MM.1S (cell line): ENCODE measurements around the gene FHIT.
"Not testable (repeated sequence)": the region's sequence is repeated elsewhere in the genome, so short reads cannot be mapped to it uniquely, and the experiment has no call there.

Experiments used
- DNase-seq: peaks from one replicate; pipeline ENCODE4 v3.0.0-alpha.2; 2015
- H2AFZ ChIP-seq: fragments of 300-600 bp; sonication (generic); 2 replicates; pipeline ENCODE4 v1.6.0; 2016; ENCODE audit warnings: antibody characterized with exemption, low read length
- H3F3A ChIP-seq: fragments of 300-600 bp; sonication (generic); 2 replicates; pipeline ENCODE4 v1.6.1; 2016; ENCODE audit warnings: mild to moderate bottlenecking, antibody characterized with exemption, low read length, moderate library complexity, mixed read lengths; ENCODE audit not compliant: insufficient read depth
- H3K27ac ChIP-seq: fragments of 300-600 bp; sonication (generic); 2 replicates; pipeline ENCODE4 v1.5.1; 2016; ENCODE audit warnings: mild to moderate bottlenecking, low read length
- H3K27me3 ChIP-seq: fragments of 300-600 bp; sonication (generic); replicated peaks from 2 replicates; pipeline ENCODE4 v1.6.0; 2016; ENCODE audit warnings: low read length; ENCODE audit not compliant: insufficient read depth
- H3K36me3 ChIP-seq: fragments of 300-600 bp; sonication (generic); replicated peaks from 2 replicates; pipeline ENCODE4 v1.6.1; 2016; ENCODE audit warnings: mild to moderate bottlenecking, low read length, mixed read lengths; ENCODE audit not compliant: insufficient read depth
- H3K4me1 ChIP-seq: fragments of 300-600 bp; sonication (generic); 2 replicates; pipeline ENCODE4 v1.6.1; 2016; ENCODE audit warnings: low read length, mixed read lengths
- H3K4me2 ChIP-seq: fragments of 300-600 bp; sonication (generic); 2 replicates; pipeline ENCODE4 v1.6.0; 2016; ENCODE audit warnings: low read depth, low read length
- H3K4me3 ChIP-seq: fragments of 300-600 bp; sonication (generic); 2 replicates; pipeline ENCODE4 v1.5.1; 2016; ENCODE audit warnings: low read length, mixed read lengths
- H3K79me2 ChIP-seq: fragments of 300-600 bp; sonication (generic); 2 replicates; pipeline ENCODE4 v1.6.1; 2016; ENCODE audit warnings: mixed run types, low read length, mixed read lengths
- H3K9ac ChIP-seq: fragments of 300-600 bp; sonication (generic); 2 replicates; pipeline ENCODE4 v1.6.1; 2016; ENCODE audit warnings: low read length, mixed read lengths
- H3K9me2 ChIP-seq: fragments of 300-600 bp; sonication (generic); replicated peaks from 2 replicates; pipeline ENCODE4 v1.6.1; 2016; ENCODE audit warnings: mild to moderate bottlenecking, low read length, mixed read lengths; ENCODE audit not compliant: insufficient read depth
- H3K9me3 ChIP-seq: fragments of 300-600 bp; sonication (generic); replicated peaks from 2 replicates; pipeline ENCODE4 v1.6.1; 2016; ENCODE audit warnings: mild to moderate bottlenecking, low read length, mixed read lengths; ENCODE audit not compliant: insufficient read depth
- H4K20me1 ChIP-seq: fragments of 300-600 bp; sonication (generic); 2 replicates; pipeline ENCODE4 v1.6.1; 2016; ENCODE audit warnings: mild to moderate bottlenecking, low read length, moderate library complexity, mixed read lengths; ENCODE audit not compliant: insufficient read depth
- CTCF ChIP-seq: fragments of 300-600 bp; sonication (generic); IDR thresholded peaks from 2 replicates; pipeline ENCODE4 v1.5.1; 2016; ENCODE audit warnings: antibody characterized with exemption, low read length, mixed read lengths
- EZH2 ChIP-seq: fragments of 300-600 bp; sonication (generic); optimal IDR thresholded peaks from 2 replicates; pipeline ENCODE3; 2017; ENCODE audit warnings: low read depth, mild to moderate bottlenecking, antibody characterized with exemption, low read length, mixed read lengths
- EZH2phosphoT487 ChIP-seq: fragments of 300-600 bp; sonication (generic); IDR thresholded peaks from 2 replicates; pipeline ENCODE4 v1.6.1; 2018; ENCODE audit warnings: antibody characterized with exemption, low read length

FHIT gene

GRCh38 chr3:61051666-61052065 lies 199.6 kb downstream of the FHIT start:
- H4K20me1 ChIP-seq: no peaks in the 10 kb centered on the region
- H3K9me3 ChIP-seq: no peaks in the 10 kb centered on the region
- H3K4me1 ChIP-seq: no peaks in the 10 kb centered on the region
- H3K27me3 ChIP-seq: no peaks in the 10 kb centered on the region
- no peak overlapping the region for H2AFZ ChIP-seq
- no peak overlapping the region for H3K4me2 ChIP-seq
- no peak overlapping the region for H3K4me3 ChIP-seq
- TF ChIP-seq EZH2 (no peak), CTCF (no peak)
- H3K9me2 ChIP-seq: no peaks in the 10 kb centered on the region
- DNase-seq: no peak
- H3K79me2 ChIP-seq: no peaks in the 10 kb centered on the region
- H3K9ac ChIP-seq: no peak overlapping the region
- H3F3A ChIP-seq: no peaks in the 10 kb centered on the region
- no peak overlapping the region for H3K27ac ChIP-seq
- no peaks in the 10 kb centered on the region for H3K36me3 ChIP-seq

- not testable (repeated sequence) for H3K9ac ChIP-seq, H3K4me3 ChIP-seq, H3K4me1 ChIP-seq, H3K9me3 ChIP-seq, H3K27me3 ChIP-seq, H3K36me3 ChIP-seq, H2AFZ ChIP-seq, H3K4me2 ChIP-seq, H3F3A ChIP-seq, H4K20me1 ChIP-seq, DNase-seq, H3K9me2 ChIP-seq, H3K79me2 ChIP-seq, H3K27ac ChIP-seq
Observed at GRCh38 chr3:61045169-61045568, 206.1 kb downstream of the FHIT start.

GRCh38 chr3:61043156-61043555 lies 208.1 kb downstream of the FHIT start:
- no peaks in the 10 kb centered on the region for H3K9me3 ChIP-seq
- TF ChIP-seq EZH2 (no peak), CTCF (no peak), EZH2phosphoT487 (no peak)
- H3K27ac ChIP-seq: no peak overlapping the region
- no peak overlapping the region for H3K4me2 ChIP-seq
- H4K20me1 ChIP-seq: no peaks in the 10 kb centered on the region
- no peak for DNase-seq
- no peak overlapping the region for H3K9ac ChIP-seq
- no peaks in the 10 kb centered on the region for H3K4me1 ChIP-seq
- no peaks in the 10 kb centered on the region for H3K36me3 ChIP-seq
- no peaks in the 10 kb centered on the region for H3F3A ChIP-seq
- no peaks in the 10 kb centered on the region for H3K79me2 ChIP-seq
- no peak overlapping the region for H2AFZ ChIP-seq
- no peak overlapping the region for H3K4me3 ChIP-seq
- H3K27me3 ChIP-seq: no peaks in the 10 kb centered on the region
- no peaks in the 10 kb centered on the region for H3K9me2 ChIP-seq

- no peak for DNase-seq
- TF ChIP-seq EZH2 (no peak), EZH2phosphoT487 (no peak), CTCF (no peak)
- Histone ChIP-seq H3K4me2 (no peak overlapping the region), H3K27ac (no peak overlapping the region), H3K9me2 (no peaks in the 10 kb centered on the region), H3F3A (no peaks in the 10 kb centered on the region), H3K9ac (no peak overlapping the region), H4K20me1 (no peaks in the 10 kb centered on the region), H3K9me3 (no peaks in the 10 kb centered on the region), H2AFZ (no peak overlapping the region), H3K27me3 (no peaks in the 10 kb centered on the region), H3K79me2 (no peaks in the 10 kb centered on the region), H3K4me1 (no peaks in the 10 kb centered on the region), H3K36me3 (no peaks in the 10 kb centered on the region), H3K4me3 (no peak overlapping the region)
Observed at GRCh38 chr3:61040618-61041017, 210.6 kb downstream of the FHIT start.
